ENCODE data around the gene LAMTOR2. TPM values are rescaled to one million over a fixed set of nuclear protein-coding genes. Genes with fewer than 3 reads are reported as not detected.

Gene LAMTOR2
- total and polyA plus RNA-seq, 10 of the 15 experiments (the other 5 are each of a cell fraction or from before 2014, with no cell fraction given): 71.9 to 264 (median 97.0) TPM

DNA sequence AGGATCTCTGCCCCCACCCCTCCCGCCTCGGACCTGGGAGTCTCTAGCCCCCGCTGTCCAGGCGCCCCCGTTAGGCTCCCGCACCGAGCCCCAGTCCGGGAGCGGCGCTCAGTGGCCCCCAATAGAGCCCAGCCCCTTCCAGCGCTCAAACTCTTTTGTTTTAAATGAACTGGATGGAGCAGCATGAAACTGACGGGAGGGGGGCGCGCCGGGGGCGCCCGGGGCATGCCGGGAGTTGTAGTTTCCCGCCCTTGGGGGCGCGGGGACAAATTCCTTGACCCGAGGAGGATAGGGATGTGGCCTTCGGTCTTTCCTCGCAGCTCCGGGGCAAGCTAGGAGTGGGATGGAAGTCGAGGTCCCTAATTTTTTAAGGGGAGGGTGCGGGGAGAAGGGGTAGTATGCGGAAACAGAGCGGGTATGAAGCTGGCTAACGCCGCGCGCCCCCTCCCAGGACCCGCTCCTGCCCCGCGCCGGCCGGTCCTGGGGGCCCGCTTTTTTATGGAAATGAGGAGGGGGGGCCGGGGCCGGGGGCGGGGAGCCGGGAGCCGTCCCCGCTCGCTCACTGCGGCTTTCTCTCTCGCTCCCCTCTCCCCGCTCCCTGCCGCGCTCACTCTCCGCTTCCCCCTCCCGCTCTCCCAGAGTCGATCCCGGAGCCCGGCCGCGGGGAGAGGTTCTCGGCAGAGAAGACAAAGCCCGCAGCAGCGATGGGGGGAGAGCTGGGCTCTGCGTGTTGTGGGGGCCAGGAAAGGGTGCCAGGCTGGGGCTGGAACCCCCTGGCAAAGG, 27.9 kb downstream of the LAMTOR2 start, which contains the start of gene MEX3A:
Gene MEX3A, minus strand, starts transcription at position 157 of the 783 bp plus-strand sequence. CDS start 467 bp downstream, outside the sequence.
- 5% methylated on average over 33 of the region's 62 CpGs for WGBS (ENCODE audit: insufficient coverage, insufficient replicate concordance, low lambda C conversion rate, missing lambda C conversion rate)
- TF ChIP-seq TAF1 (IDR thresholded peaks at IDR 0.05; ENCODE audit: borderline replicate concordance, low read depth, low read length) (no peak), NR2C1 (IDR thresholded peaks at IDR 0.05) (peak; percentile 66), BACH1 (IDR thresholded peaks at IDR 0.05; ENCODE audit: borderline replicate concordance) (no peak), RBBP5 (conservative IDR thresholded peaks at IDR 0.05) (no peak), HDAC2 (IDR thresholded peaks at IDR 0.05) (no peak), PAX5 (IDR thresholded peaks at IDR 0.05; ENCODE audit: borderline replicate concordance, low read depth, low read length) (no peak), SRF (IDR thresholded peaks at IDR 0.05; ENCODE audit: low read depth in 2 of 2, low read length in 2 of 2) (no peak), ZSCAN29 (IDR thresholded peaks at IDR 0.05) (no peak), HCFC1 (IDR thresholded peaks at IDR 0.05; ENCODE audit: low read length) (peak; percentile 88), POLR2AphosphoS2 (IDR thresholded peaks at IDR 0.05; ENCODE audit: low read depth, low read length) (no peak), ZNF217 (IDR thresholded peaks at IDR 0.05) (no peak), EGR1 (IDR thresholded peaks at IDR 0.05; ENCODE audit: borderline replicate concordance in 1 of 2, low read depth in 2 of 2, low read length in 2 of 2) (peak in 1 of 2 experiments; percentile 17; a peak in 1 of 3 replicates), JUND (IDR thresholded peaks at IDR 0.05; ENCODE audit: low read depth, low read length) (no peak), TCF3 (IDR thresholded peaks at IDR 0.05; ENCODE audit: borderline replicate concordance, insufficient read depth, low read depth, low read length) (no peak), MEF2A (IDR thresholded peaks at IDR 0.05; ENCODE audit: insufficient read depth, low read depth, low read length) (no peak), TBL1XR1 (IDR thresholded peaks at IDR 0.05; ENCODE audit: low read depth, low read length) (no peak)
- TF ChIP-seq, protein P1, sequence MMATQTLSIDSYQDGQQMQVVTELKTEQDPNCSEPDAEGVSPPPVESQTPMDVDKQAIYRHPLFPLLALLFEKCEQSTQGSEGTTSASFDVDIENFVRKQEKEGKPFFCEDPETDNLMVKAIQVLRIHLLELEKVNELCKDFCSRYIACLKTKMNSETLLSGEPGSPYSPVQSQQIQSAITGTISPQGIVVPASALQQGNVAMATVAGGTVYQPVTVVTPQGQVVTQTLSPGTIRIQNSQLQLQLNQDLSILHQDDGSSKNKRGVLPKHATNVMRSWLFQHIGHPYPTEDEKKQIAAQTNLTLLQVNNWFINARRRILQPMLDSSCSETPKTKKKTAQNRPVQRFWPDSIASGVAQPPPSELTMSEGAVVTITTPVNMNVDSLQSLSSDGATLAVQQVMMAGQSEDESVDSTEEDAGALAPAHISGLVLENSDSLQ (IDR thresholded peaks at IDR 0.05): no peak
- TF ChIP-seq, protein P2, sequence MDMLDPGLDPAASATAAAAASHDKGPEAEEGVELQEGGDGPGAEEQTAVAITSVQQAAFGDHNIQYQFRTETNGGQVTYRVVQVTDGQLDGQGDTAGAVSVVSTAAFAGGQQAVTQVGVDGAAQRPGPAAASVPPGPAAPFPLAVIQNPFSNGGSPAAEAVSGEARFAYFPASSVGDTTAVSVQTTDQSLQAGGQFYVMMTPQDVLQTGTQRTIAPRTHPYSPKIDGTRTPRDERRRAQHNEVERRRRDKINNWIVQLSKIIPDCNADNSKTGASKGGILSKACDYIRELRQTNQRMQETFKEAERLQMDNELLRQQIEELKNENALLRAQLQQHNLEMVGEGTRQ (IDR thresholded peaks at IDR 0.05; ENCODE audit: borderline replicate concordance, low read depth, low read length): no peak
- TF ChIP-seq, protein P3, sequence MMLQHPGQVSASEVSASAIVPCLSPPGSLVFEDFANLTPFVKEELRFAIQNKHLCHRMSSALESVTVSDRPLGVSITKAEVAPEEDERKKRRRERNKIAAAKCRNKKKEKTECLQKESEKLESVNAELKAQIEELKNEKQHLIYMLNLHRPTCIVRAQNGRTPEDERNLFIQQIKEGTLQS (IDR thresholded peaks at IDR 0.05; ENCODE audit: borderline replicate concordance, extremely low read depth, low read depth, low read length): no peak

More for the DNA sequence above, 27.9 kb downstream of the LAMTOR2 start, which contains the start of gene MEX3A:
- FAIRE-seq: peak; percentile 49
- SMC1A ChIA-PET (ENCODE audit: uncharacterized antibody, unreplicated experiment): interaction anchor here (1.2 to 3.4 kb wide), 4 partner anchors 9 to 47 kb away, joined by 3 to 13 read pairs (median 4); no protein-coding TSS in a partner anchor
- Histone ChIP-seq H4K20me1 (ENCODE audit: control insufficient read depth, insufficient read depth) (no peaks in the 10 kb centered on the region), H3K36me3 (ENCODE audit: control insufficient read depth in 2 of 2, insufficient read depth in 2 of 2, low read length in 1 of 2) (no peaks in the 10 kb centered on the region), H3K79me2 (ENCODE audit: control insufficient read depth, insufficient read depth, low read length) (no peaks in the 10 kb centered on the region), H3K4me3 (peak within 1 kb of the TSS; percentile 95), H3K4me1 (ENCODE audit: control insufficient read depth, insufficient read depth, low read length) (no peaks in the 10 kb centered on the region), H3K27ac (ENCODE audit: control insufficient read depth, insufficient read depth) (no peak within 1 kb of the TSS), H3K9ac (ENCODE audit: control insufficient read depth, insufficient read depth, low read length) (peak within 1 kb of the TSS; percentile 13), H3K27me3 (replicated peaks in 1 of 2; ENCODE audit: control insufficient read depth in 2 of 2, insufficient read depth in 2 of 2, low read length in 1 of 2) (peaks cover 0 to 2% of the 10 kb centered on the region in 2 experiments; a peak in 1 of 4 replicates), H3K9me3 (replicated peaks; ENCODE audit: control insufficient read depth, insufficient read depth, low read length) (no peaks in the 10 kb centered on the region), H2AFZ (ENCODE audit: control insufficient read depth, low read depth, low read length) (peak within 1 kb of the TSS; percentile 57), H3K4me2 (ENCODE audit: control insufficient read depth, insufficient read depth) (peak within 1 kb of the TSS; percentile 87)
- POLR2A ChIA-PET: interaction anchor here (0.5 to 1.4 kb wide), 3 partner anchors 11 to 918 kb away, joined by 3 to 5 read pairs (median 4); partner anchors contain the start of gene UBQLN4
- CTCF ChIA-PET: interaction anchor here (0.7 to 1.1 kb wide), 4 partner anchors 14 to 237 kb away, joined by 3 to 5 read pairs (median 3); no protein-coding TSS in a partner anchor
- BruUV-seq (replicated peaks): no TSS peak
- intact Hi-C loops (cut with micrococcal nuclease; ENCODE audit: unreplicated experiment) (no loop called here), in situ Hi-C loops (cut with MboI) (no loop called here)
- RAD21 ChIA-PET (ENCODE audit: unreplicated experiment): interaction anchor here (1.2 kb wide), 1 partner anchor 12 kb away, joined by 3 read pairs; no protein-coding TSS in a partner anchor
- DNase-seq (ENCODE audit: low read depth, low spot score): no peak
- peak; percentile 89 for ATAC-seq

Data from GM12878 (cell line).